DMS 273 treated with DMSO at 0.1 percent for 48 hours (cell line): ENCODE data around the gene C14orf132.
"Not testable (repeated sequence)": the region's sequence is repeated elsewhere in the genome, so short reads cannot be mapped to it uniquely, and the experiment has no call there.

ENCODE experiments used
- DNase-seq: peaks from one replicate; lab custom pipeline; 2025; lab: John Stamatoyannopoulos, UW

The C14orf132 gene

DNA sequence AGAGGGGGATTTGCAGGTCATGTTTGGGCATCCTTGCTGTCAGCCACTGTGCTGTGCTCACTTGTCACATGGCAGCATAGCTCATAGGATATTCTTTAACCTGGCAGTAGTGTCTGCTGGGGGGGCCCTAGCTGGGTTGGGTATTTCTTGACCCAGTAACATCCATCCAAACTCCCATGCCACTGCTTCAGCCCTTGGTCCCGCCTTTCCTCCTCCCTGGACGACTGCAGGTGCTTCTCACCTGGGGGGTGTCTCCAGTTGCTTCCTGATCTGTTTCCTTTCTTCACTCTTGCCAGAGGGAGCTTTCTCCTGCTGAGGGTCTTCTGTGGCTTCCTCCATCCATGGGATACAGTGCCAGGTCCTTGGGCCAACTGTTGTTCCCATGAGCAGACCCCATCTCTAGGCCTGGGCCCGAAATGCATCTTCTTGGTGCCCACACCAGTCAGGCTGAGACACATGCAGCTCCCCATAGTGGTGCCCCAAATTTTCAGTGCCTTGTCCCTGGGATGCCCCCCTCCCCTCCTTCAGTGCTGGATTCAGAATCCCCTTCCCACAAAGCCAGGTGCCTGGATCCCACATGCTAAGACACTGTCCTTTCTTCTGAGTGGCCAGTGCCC, 20.5 kb downstream of the C14orf132 start:
- no peak for DNase-seq

DNA sequence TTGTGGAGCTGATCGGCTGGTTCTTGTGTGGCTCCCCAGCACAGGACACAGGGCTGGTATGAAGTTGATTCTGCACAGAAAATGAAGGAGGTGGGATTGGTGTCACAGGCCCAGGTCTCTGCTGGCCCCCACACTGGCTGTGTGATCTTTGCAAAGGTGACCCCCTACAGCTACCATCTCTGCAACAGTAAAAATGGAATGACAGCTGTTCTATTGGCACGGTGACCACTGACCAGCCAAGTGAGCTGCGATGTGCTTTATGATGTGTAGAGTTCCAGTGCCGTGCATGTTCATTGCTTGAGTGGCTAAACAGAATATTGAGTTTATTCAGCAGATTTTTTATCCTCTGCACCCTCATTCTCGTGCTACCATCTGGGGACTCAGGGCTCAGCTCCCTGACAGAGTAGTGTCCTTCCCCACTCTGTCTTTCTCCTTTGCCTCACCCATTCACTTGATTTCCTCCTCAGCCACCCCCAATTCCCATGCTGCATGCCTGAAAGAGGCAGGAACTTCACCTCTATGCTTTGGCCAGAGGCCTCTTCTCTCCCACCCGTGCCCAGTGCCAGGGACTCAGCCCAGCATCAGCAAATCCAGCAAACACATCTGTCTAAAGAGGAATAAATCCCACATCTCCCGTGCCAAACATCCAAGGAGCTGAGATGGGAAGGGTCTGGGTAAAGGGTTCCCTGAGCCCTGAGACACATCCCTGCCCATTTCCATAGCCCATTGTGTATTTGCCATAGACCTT, 21.2 kb downstream of the C14orf132 start:
- DNase-seq, result no peak

DNA sequence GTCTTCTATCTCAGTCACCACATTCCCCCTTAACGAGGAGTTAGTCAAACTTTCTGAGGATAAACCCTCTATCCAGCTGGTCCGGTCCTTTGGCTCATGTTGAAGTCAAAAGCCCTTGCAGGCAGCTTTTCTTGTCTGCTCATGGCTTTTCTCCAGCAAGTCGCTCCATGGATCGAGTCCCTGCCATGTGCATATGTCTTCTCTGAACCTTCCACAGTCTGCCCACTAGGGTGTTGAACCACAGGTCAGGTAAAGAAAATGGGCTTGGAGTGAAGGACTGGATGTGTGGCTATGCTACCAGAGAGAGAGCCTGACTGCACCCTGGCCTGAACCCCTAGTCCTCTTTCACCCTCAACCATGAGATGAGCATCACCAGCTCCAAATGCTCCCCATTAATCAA, 22.8 kb downstream of the C14orf132 start:
- no peak for DNase-seq

DNA sequence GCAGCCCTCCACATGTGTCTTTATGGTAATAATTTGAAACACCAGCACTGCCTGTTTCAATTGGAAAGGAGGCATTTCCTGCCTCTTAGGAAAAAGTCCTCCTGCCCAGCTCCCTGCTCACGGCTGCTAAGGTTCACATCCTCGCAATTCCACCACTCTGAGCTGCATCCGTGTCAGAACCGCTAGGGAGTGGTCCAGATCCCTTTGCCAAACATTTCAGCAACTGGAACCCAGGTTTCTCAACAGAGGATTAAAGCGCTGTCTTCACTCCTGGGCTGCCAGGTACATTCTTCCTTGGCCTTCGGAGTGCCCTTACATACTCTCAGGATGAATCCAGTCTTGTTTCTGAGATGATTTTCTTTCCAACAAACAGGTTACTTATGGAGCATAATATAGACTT, 23.3 kb downstream of the C14orf132 start:
- DNase-seq, result no peak

DNA sequence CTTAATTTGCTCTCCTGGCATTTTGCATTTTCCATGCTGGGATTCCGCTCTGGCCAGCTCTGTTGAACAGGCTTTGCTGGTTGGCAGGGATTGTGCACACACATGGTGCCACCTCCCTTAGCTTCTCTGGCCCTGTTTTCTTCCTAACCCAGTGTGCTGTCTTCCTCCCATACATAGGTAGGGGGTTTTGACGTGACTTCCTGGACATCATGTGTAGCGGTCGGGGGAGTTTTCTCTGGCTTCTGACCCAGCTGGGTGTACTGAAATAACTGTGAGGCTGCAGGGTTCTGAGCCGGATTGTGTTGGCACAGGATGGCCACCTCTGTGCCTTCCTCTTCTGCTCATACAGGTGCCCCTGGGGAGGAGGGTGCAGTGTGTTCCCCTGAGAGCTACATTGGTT, 25.7 kb downstream of the C14orf132 start:
- no peak for DNase-seq

DNA sequence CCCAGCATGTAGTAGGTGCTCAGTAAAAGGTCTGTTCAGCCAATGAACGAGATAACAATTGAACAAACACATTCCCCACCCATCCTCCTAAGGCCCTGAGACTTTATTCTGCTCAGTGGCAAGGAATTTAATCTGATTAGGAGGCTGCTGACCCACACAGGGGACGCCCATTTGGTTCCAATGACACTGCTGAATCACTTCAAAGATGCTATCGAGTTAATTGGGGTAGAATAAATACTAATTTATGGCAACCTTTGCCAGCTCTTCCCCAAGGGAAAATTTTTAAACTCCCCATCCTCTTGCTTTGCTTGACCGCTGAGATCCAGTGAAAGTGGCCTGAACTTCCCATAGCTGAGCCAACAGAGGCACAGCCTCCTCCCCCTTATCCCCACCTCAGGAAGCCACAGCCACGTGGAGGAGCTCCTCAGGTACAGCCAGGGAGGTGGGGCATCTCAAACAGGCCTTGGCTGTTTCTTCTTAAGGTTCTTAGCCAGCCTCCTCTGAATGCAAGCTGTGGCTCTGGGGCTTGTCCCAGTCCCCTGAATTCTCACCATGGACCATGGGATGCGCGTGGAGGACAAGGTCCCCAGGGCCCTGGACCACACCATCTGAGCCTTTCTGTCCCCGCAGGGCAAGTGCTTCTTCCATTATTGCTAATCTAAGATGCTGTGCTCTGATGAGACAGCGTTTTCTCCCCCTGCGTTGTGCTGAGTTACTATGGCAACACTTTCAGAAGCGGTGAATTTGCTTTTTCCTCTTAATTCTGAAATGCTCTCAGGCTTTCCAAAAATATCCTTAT, 26.7 kb downstream of the C14orf132 start:
- no peak for DNase-seq

DNA sequence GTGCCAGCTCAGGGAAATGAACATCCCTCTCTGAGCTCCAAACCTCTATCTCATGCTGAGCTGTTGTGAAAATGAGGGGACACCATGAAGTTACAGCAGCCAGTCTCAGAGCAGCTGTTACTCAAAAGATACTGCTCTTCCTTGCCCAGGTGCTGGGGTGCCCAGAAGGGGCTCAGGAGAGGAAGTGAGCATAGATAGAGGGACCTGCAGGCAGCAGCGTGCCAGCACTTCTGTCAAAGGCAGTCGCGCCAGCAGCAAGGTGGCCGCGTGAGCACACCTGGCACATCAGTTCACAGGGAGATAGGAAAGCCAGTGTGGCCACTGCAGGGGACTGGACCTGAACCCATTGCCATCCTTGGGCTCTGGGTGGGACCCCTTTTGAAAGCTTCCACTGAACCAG, 27.8 kb downstream of the C14orf132 start:
- no peak for DNase-seq

DNA sequence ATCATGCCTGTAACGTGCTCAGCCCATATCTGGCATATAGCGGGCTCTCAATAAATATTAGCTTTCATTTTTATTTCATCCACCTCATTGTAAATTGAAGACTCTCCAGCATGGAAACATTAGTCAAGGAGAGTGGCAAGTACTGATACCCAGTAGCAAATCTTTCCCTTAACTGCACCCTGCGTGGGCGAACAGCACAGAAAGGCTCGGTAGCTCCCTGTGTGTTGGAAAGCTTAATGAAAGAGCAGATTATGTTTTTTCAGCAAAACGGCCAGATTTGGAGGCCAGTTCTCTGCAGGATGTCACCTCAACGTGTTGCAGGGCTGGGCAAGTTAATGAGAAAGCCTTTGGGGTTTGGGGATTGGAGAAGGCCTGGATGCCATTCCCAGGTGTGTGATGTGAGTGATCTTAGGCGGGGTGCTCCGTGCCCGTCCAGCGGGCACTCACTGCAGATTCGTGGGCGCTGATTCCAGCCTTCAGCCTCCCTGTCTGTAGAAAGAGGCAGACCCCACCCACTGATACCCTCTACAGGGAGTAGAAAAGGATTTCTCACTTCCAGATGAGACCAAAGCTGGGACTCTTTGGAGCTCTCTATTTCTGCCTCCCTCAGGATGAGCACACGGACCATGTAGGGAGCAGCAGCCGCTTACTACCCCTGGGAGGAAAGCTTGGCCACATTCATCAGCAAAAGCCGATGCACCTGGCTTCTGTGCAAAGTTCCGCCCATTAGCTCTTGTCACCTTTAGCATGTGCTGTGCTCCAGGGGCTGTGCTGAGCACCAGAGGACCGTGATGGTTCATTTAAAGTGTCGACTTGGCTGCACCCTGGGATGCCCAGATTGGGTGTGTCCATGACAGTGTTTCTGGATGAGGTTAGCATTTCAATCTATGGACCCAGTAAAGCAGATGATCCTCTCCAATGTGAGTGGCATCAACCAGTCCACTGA, 29.1 kb downstream of the C14orf132 start:
- no peak for DNase-seq

DNA sequence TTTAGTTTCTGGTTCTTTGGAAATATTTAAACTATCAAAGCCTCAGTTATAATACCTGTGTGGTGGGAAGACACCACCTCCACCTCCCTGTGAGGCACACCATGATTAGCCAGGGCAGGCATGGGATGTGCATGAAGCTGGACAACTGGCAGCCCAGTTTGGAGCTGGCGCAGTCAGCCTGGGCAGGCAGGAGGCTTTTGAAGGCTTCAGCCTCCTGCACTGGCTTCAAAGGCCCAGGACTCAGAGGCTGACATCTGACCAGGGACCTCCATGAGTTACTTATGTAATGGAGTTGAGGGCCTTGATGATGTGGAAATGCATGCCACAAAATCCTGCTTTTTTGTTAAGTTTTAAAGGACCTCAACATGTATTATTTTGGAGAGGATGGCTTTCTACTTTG, 30.3 kb downstream of the C14orf132 start:
- DNase-seq, result no peak

DNA sequence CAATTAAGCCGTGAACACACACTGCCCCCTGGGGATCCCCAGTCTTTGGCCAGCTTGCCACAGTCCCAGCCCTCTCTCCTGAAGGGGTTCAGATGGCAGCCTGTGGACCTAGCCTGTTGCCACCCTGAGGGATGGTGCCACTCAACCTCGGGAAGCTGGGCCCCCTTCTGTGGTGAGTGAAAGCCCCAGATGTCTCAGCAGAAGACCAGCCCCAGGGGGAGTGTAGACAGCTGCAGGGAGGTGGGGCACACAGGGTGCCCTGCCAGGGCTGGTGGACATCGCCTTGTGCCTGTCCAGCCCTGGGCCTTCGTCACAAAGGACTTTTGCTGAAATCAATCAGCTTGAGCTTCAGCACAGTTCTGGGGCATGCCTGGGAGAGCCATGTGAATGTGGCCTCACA, 32.4 kb downstream of the C14orf132 start:
- no peak for DNase-seq

DNA sequence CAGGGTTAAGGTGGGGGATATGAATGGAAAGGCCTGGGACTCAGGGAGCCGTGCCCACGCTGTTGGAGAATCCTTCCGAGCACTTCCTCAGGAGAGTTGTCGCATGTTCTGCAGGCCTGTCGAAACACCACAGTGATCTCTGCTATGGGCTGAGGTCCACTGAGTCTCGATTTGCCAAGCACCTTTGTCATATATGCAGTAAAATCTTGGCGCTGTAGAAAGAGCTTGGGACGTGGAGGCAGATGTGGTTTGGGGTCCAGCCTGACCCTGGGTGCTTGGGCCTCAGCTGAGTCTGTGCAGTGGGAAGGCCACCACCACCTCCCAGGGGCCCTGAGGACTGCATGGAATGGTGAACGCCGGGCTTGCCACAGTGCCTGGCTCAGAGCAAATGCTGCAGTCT, 32.9 kb downstream of the C14orf132 start:
- DNase-seq, result no peak

DNA sequence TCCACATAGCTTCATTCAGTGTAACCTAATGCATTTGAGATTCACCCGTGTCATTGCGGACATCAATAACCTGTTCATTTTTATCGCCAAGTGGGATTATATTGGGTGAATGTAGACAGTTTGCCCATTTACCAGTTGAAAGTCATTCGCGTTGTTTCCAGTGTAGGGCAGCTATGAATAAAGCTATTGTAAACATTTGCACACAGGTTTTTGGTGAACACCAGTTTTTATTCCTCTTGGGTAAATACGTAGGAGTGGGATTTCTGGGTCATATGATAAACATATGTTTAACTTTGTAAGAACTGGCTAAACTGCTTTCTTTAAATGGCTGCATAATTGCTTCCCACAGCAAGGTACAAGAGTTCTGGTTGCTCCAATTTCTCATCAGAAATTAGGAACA, 33.6 kb downstream of the C14orf132 start:
- no peak for DNase-seq

DNA sequence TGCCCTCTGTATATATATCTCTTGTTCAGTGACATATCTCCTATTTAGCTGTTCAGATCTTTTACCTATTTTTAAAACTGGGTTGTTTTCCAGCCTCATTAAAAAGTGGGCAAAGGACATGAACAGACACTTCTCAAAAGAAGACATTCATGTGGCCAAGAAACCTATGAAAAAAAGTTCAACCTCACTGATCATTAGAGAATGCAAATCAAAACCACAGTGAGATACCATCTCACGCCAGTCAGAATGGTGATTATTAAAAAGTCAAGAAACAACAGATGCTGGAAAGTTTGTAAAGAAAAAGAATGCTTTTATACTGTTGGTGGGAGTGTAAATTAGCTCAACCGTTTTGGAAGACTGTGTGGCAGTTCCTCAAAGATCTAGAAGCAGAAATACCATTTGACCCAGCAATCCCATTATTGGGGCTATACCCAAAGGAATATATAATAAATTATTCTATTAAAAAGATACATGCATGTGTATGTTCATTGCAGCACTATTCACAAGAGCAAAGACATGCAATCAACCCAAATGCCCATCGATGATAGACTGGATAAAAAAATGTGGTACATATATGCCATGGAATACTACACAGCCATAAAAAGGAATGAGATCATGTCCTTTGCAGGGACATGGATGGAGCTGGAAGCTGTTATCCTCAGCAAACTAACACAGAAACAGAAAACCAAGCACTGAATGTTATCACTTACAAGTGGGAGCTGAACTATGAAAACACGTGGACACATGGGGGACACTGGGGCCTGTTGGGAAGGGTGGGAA, 34.3 kb downstream of the C14orf132 start:
- DNase-seq, result not testable (repeated sequence)

DNA sequence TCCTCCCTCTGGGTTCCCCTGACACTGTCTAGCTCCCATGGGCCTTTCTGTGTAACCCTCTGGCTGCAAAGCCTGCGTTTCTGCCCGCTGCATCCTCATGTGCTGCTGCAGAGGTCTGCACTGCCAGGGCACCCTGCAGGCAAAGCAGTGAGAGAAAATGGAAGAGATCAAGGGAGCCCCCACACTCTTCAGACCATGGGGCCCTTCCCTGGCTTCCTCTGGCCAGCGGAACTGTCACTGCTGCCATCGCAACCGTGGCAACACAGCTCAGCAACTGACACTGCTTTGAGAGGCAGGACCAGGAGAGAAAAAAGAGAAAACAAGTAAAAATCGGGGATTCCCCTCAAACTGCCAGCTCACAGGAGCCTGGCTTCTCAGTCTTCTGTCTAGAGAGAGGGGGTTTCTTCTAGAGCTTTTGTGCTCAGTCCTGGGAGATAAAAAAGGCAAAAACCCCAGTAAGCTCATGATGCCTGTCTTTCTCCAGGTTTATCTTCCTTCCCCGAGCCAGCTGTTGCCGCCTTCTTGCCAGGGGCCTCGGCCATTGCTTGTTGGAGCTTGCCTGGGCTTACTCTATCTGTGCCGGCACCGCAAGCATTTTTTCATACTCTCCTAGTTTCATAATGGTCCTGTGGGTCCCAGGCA, 38.9 kb downstream of the C14orf132 start:
- DNase-seq, result peak; percentile 19

DNA sequence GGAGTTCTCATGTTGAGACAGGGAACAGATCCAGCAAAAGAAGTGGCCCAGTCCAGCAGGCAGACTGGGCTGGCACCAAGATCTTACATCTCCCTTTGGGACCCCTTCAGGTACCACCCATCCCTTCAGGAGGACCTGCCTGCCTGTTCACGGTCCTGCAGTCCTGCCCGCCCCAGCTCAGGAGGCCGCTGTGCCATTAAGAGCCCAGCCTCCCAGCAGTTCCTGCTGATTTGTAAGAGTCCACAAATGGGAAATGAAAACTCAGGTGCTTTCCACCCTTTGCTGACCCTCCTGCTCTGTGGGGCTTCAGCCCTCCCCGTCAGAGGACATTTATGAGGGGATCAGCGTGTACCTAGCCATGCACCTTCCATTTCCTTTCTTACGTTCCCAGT, 39.5 kb downstream of the C14orf132 start:
- DNase-seq, result no peak

DNA sequence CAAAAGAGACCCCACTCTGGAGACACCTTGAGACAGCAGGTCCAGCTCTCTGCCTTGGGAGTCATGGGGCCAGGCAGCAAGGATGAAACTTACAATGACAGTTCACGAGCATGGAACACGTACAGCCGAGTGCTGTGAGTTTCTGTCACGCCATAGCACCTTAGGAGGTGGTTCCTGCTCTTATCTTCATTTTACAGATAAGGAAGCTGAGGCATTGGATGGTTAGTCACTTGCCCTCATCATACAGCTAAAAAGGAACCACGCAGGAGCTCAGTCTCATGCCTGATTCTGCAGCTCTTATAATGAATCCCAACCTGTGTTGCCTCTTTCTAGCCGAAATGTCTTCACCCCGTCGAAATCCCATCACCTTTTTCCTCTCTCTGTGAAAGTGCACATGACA, 39.9 kb downstream of the C14orf132 start:
- no peak for DNase-seq

DNA sequence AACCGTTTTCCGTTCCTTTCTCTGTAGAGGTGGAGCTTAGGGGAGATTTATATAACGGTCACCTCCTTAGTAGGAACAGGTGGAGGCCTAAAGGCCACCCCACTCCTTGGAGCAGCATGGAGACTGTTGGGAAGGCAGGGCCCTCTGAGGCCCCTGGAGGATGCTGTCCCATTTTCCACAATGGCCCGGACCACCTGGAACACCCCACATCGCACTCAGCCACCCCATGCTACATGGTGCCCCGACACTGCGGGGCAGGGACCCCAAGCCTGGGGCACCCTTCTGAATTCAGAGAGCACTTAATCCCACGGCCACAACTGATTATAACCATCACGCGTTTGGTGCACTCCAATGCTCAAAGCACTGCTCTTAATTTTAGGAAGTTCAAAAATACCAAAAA, 41.4 kb downstream of the C14orf132 start:
- no peak for DNase-seq

DNA sequence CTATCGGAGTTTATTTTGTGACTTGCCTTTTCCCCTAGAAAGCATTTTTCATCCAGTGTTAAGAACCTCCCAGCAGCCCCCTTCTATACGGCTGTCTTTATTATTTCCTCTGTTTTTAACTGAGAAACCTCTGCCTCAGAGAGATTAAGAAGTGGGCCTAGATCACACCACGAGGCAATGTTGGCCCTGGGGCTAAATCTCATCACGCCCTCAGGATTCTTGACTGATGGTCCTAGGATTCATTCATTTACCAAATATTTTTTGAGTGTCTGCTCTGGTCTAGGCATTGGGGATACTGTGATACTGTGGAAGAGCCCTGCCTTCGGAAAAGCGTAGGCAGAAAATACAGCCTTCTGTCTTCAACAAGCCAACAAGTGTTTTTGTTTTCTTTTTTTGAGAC, 42.1 kb downstream of the C14orf132 start:
- no peak for DNase-seq

DNA sequence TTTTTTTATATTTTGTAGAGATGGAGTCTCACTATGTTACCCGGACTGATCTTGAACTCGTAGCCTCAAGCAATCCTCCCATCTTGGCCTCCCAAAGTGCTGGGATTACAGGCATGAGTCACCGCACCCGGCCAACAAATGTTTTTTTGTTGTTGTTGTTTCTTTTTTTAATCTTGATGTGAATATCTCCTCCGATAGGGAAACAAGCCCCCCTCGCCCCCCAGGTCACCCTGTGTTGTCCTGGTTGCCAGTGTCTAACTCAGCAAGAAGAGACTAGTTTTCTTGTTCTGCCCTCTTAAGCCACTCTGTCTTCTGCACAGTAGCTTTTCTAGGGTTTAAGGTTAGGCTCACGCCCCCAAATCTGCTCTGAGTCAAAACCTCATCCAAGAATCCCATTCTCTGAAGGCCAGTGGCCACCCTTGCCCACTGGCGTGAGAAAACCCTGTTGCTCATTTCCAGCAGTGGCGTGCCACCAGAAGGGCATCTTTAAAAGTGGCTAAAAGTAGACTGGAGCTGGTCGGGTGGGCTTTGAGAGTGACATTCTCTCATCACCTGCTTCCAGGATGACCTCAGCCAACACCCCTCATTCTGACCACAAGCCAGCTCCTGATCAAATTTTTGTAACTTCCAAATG, 42.7 kb downstream of the C14orf132 start:
- DNase-seq, result no peak
